Measurements from ENCODE around the gene SPAG9.

- no peak for TF ChIP-seq POLR2AphosphoS5 (IDR thresholded peaks at IDR 0.05; ENCODE audit: low read depth, low read length)
- TF ChIP-seq TAF1 (IDR thresholded peaks at IDR 0.05; ENCODE audit: borderline replicate concordance, low read depth, low read length) = no peak
These were observed 197.8 kb downstream of the SPAG9 start for GRCh38 chr17:50922721-50923405.

All from GM12892 (cell line).